GM12873 (cell line): ENCODE data around the gene DVL3.

Experiments
- TF ChIP-seq, protein P1 (sequence below): IDR thresholded peaks from 2 replicates; pipeline ENCODE4 v1.5.1; 2012; ENCODE audit warnings: low read depth, mild to moderate bottlenecking, moderate library complexity, low read length, control low read depth; ENCODE audit not compliant: insufficient read depth; ENCODE audit errors: missing control alignments

The DVL3 gene

DNA sequence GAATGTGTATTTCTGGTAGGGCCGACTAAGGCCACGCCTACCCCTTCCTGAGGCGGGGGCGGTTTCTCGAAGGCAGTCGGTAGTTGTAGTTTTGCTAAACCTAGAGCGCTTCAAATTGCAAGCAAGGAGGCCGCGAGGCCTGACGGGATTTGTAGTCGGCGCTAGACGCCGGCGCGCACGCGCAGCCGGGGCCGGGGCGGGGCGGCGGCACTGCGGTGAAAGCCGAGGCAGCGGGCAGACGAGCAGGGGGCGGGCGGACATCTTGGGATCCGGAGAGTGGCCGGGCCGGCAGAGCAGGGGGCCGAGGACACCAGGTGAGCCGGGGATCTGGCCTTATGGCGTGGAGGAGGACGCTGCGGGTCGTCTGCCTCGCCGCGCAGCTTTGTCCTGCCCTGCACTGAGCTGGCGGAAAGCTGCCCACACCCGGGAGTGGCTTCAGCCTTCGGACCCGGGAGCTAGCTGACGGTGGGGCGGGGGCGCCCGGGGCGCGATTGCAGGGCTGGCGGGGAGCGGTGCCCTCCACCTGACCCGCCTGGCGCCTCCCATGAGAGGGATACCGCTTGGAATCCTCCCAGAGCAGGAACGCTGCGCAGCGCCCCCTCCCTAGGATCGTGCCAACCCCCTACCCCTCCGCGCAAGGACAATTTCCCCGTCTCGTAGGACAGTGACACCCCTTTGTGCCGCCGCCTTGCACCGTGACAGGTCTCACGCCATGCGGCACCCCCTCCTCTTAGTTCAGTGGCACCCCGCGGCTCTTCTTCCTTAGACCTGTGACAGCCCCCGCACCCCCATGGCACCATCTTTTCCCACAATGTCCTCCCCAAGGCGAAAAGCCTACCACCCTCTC is 19.7 kb downstream of the DVL3 start, which contains the start of gene AP2M1:
Gene AP2M1 (plus strand): TSS at position 210 of the 847 bp plus-strand sequence. CDS start 2,139 bp downstream, outside the sequence.
- TF ChIP-seq, protein P1, sequence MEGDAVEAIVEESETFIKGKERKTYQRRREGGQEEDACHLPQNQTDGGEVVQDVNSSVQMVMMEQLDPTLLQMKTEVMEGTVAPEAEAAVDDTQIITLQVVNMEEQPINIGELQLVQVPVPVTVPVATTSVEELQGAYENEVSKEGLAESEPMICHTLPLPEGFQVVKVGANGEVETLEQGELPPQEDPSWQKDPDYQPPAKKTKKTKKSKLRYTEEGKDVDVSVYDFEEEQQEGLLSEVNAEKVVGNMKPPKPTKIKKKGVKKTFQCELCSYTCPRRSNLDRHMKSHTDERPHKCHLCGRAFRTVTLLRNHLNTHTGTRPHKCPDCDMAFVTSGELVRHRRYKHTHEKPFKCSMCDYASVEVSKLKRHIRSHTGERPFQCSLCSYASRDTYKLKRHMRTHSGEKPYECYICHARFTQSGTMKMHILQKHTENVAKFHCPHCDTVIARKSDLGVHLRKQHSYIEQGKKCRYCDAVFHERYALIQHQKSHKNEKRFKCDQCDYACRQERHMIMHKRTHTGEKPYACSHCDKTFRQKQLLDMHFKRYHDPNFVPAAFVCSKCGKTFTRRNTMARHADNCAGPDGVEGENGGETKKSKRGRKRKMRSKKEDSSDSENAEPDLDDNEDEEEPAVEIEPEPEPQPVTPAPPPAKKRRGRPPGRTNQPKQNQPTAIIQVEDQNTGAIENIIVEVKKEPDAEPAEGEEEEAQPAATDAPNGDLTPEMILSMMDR, result no peak

DNA sequence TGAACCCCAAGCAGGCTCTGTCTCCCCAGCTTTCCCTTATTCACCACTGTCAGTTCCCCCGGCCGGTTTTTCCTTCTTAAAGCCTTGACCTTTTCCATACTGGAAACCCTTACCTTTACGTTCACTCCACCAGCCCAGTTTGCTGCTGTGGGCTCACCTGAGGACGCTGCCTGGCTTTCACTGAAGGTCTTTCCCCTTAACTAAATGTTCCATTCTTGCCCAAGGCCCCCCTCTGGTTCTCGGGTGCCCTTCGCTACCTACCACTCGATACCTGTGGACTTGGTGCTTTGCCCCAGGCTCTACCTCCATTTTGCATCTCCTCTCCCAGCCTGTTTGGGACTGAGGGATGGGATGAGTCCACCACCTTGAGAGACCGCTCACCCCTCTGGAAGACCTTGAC is 20.3 kb downstream of the DVL3 start:
- TF ChIP-seq, protein P1, result no peak

DNA sequence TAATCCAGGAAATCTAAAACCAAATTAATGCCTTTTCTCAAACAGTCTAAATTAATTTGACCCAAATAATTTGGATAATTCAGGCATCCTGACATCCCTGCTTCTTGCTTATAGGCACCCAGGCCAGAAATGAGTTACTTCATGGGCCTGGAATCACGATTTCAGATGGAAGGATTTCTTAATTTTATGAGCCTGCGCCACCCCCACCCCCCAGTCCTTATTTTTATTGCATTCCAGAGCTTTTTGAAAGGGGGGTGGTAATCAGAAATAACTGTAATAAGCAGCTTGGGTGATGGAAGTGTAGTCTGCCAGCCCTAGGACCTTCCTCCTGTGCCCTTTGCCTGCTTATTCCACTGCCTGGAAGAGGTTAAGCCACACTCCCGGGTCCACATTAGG is 20.8 kb downstream of the DVL3 start:
- TF ChIP-seq, protein P1, result no peak

DNA sequence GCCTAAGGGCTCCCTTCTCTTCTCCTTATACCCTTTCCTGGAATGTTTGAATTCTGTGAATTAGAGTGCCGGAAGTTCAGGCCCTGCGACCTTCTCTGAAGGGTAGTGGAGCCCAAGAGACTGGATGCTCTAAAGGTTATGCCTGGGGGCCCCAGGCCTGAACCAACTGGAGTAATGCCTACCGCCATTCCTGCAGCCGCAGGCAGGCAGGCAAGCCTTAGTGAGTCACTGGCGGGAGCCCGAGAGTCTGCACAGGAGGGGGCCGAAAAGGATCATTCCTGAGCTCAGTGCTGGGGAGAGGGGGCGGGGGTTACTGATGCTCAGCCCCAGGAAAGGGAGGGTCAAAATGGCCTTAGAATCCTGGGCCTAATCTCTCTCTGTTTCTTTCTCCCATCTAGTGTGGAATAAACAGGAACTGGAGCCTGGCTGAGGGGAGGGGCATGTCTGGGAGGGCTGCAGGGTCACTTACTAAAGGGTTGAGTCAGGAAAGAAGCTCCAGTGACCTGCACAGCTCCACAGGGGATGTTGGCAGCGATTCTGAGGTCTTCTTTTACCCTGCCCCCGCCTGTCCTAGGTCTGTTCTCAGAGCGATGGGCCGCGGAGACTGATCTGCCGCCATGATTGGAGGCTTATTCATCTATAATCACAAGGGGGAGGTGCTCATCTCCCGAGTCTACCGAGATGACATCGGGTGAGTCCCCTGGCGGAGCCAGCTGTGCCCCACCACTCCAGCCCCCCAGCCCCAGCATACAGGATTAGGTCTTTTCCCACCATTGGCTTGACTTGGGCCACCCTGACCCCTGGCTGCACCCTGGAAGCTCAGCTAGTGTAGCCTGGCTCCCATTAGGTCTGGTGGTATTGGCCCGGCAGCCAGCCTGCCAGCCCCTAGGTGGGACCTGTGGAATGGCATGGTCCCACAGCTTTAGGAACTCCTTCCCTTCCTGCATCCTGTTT is 21.5 kb downstream of the DVL3 start:
- TF ChIP-seq, protein P1, result no peak

DNA sequence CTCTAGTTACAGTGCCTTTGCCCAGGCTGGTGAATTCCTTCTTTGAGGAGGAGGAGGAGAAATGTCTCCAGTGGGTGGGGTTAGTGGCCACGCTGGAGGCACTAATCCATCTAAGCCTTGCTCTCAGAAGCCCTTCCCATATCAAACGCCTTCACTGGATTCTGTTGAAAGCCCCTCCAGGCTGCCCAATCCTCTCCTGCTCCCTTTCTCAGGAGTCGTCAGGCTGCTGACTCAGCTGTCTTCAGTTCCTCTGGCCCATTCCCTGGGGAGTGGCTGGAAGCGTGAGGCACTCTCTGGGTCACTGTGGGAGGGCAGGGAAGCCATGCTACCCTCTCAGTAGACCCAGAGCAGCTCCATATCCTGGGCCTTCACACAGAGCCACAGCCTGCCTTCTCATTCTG is 22.2 kb downstream of the DVL3 start:
- TF ChIP-seq, protein P1, result no peak

DNA sequence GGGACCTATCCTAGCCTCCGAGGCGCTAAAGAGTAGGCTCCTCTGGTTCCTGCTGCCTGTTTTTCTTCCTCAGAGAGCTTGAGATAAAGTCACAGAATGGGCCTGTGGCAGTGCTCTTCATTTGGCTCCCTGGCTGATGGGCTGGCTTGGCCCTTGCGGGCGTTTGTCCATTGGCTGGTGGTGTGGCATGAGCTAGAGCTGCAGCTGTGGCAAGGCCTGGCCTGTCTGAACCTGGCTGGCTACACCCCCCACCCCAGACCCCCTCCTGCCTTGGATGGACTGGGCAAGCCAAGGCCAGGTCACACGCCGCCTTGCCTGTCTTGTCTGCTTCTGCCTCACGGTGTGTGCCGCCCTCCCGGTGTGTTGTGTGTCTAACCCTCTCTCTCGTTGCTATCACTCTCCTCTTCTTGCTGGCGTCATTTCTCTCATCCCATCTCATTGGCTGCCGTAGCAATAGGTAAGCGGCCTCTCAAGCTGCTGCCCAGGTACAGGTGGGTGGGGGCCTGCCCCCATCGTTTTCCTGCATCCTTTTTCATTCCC is 22.7 kb downstream of the DVL3 start:
- TF ChIP-seq, protein P1, result no peak

DNA sequence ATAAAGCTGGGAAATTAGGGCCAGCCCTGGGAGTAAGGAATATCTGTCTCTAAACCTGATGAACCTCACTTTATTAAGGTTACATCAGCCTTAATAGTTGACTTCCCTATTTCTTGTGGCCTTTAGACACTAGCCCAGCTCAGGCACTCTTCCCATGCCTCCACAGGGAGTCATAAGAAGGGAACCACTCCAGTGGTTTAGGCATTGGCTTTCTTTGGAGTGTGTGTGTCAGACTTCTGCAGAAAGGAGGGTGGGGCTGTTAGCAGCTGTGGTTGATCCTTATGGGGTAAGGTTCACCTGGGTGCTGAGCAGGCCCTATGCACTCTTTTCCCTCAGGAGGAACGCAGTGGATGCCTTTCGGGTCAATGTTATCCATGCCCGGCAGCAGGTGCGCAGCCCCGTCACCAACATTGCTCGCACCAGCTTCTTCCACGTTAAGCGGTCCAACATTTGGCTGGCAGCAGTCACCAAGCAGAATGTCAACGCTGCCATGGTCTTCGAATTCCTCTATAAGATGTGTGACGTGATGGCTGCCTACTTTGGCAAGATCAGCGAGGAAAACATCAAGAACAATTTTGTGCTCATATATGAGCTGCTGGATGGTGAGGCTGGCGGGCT is 23.5 kb downstream of the DVL3 start:
- TF ChIP-seq, protein P1, result no peak
